Activated CD8-positive, alpha-beta memory T cell treated with anti-CD3 and anti-CD28 coated beads, Interleukin-2, amount 50 U/mL, for 4 hours (primary cell): ENCODE data around the gene CZIB.

Experiments used
- DNase-seq: peaks from one replicate; pipeline ENCODE4 v3.0.0-alpha.2; 2020

CZIB gene

GRCh38 chr1:53220171-53220961 lies at the start of gene CZIB:
Gene CZIB (minus strand): TSS chr1:53220634. CDS start chr1:53220575, 59 bp downstream.
- DNase-seq = peak; percentile 94

DNA sequence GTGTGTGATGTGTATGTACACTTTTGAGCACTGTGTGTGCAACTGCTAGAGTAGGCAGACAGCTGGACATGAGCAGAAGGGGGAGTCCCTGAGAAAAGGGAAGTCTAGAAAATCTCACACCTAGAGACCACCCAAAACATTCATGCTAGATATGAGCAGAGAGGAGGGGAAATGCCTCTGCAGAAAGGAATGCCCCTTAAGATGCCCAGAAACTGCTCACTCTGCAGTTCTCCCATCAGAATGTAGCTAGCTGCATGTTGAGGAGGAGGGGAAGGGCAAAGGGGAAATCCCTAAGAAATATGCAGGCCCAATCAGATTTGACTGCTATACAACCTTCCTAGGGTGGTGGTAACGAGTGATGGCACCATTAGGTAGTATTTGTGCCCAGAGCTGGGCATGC lies 49.7 kb upstream of the CZIB start:
- DNase-seq = no peak

GRCh38 chr1:53267761-53268160 lies 47.3 kb upstream of the CZIB start:
- DNase-seq = no peak

DNA sequence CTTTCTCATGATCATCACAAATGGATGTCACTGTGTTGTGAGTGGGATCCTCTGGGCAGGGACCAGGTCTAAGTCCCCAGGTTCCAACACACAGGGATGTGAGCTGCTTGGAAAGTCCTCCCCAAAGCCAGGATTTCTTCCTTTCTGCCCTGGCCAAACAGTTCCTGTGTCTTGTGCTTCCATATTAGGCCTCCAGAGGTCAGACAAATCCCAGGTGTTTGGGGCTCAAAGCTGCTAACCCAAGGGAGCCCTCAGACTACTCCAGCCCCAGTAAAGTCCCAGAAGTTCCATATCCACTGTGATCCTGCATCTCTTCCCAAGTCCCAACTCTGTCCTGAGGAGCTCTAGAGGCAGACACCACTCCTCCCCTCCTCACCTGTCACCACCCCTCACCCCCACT lies 45.6 kb upstream of the CZIB start:
- no peak for DNase-seq

DNA sequence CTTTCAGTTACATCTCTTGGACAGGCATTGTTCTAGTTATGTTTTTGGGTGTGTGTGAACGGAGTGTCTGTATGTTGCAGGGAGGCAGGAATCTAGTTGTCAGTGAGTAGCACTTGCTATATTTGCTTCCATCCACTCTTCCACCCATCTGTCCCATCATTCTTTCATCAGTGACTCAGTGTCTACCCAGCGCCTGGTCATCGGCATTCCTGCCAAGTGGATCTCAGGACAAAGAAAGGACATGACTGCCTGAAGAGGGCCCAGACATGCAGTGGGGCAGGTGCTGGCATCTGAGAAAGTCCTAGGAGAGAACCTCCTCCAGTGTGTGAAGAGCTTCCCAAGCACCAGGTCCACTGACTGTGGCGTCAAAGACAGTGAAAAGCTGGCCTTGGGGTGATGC lies 45.1 kb upstream of the CZIB start:
- no peak for DNase-seq

GRCh38 chr1:53264048-53264447 lies 43.6 kb upstream of the CZIB start:
- DNase-seq = no peak

- DNase-seq = no peak
Measured at GRCh38 chr1:53262000-53262399, 41.6 kb upstream of the CZIB start.

DNA sequence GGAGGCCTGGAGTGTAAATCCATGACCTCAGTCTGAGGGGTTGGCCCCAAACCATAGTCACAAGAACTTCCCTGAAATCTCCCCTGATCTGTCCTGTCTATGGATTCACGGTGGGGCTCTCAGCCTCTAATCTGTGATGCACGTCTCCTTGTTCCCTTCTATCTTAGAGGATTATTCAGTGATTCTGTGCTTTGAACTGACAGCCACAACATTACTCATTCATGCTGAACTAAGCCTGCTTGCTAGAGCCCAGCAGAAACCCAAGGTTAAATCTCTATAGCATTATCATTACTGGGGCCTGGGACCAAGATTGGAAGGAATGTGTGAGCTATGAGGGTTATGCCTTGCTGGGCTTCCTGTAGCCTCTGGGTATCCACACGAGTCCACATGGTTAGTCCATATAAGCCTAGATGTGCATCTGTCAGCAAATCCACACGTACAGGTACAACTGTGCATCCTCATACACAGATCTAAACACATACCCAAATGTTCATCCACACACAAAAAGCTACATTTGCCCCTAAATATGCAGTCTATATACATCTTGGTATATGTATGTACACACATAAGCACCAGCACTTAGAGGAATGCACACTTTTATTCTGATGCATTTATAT lies 40.3 kb upstream of the CZIB start:
- DNase-seq = no peak

GRCh38 chr1:53259932-53260331 lies 39.5 kb upstream of the CZIB start:
- no peak for DNase-seq

- no peak for DNase-seq
Measured at GRCh38 chr1:53258216-53258615, 37.8 kb upstream of the CZIB start.

- DNase-seq = no peak
Measured at GRCh38 chr1:53257454-53258081, 37.1 kb upstream of the CZIB start.

DNA sequence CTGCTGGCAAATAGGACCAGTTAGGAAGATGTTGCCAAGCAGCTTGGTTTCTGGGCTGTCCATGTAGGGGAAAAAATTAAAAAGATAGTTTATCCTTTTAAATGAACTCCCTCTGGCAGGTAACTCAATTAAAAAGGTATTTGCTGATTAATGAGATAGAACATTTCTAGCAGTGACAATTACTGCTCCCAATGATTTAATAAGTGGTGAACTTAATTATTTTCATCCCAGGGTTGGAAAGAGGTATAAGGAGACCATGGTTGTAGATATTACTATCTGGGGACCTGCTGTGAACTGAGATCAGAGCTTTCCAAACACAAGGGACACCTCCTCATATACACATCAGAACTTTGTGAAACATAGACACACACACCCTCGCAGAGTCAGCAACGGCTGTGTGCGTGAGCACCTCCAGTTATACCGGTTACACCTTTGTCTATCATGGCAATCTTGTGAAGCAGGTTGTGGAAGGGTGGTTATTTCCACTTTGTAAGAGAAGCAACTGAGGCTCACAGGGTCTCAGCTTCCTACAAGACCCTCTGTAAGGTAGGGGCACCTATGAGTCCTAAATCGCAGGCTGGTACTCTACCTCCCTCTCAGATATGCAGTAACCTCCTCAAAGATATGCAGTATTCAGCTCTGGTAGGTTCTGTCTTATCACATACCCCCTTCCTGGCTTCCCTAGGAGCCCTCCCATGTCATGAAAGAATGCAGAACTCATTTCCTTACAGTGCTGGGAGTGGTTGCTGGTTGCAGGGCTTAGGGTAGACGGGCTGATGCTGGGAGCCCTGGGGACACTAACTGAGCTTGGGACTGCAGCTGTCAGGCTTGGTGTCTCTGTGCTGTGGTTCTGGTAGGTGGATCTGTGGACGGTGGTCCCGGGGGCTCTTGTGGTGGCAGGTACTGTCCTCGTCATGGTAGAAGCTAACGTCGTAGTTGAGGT lies 36.3 kb upstream of the CZIB start:
- DNase-seq = no peak

DNA sequence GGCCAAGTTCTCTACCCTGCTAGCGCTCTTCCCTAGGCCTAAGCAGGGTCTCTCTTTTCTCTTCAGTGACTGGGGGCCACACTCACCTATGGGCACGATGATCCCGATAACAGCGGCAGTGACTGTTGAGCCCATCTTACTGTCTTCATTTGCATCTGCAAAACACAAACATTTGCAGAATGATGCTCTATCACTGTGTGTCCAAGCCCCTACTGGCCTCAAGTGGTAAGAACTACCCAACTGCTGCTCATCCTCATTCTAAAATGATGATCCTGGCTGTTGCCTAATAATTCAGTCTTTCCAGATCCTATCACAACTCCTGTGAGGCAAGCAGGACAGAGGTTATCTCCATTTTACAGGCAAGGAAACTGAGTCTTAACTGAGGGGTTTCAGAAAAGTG lies 34.6 kb upstream of the CZIB start:
- no peak for DNase-seq

- no peak for DNase-seq
Measured at GRCh38 chr1:53254011-53254640, 33.7 kb upstream of the CZIB start.

- DNase-seq = no peak
Measured at GRCh38 chr1:53250325-53250724, 29.9 kb upstream of the CZIB start.

DNA sequence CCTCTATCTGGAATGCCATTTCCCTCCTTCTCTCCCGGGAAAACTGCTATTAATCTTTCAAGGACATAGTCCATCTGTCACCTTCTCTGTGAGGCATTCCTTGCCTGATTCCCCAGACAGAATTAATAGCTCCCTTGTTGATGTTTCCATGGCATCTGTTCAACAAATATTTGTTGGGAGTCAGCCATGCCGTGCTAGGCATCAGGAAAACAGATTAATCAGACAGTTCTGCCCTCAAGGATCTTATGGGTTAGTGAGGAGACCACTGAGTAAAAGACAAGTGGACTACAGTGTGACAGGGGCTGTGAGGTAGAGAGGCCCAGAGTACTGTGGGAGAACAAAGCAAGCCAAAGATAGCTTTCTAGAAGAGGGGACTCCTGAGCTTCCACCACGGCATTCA lies 29.3 kb upstream of the CZIB start:
- DNase-seq = no peak

DNA sequence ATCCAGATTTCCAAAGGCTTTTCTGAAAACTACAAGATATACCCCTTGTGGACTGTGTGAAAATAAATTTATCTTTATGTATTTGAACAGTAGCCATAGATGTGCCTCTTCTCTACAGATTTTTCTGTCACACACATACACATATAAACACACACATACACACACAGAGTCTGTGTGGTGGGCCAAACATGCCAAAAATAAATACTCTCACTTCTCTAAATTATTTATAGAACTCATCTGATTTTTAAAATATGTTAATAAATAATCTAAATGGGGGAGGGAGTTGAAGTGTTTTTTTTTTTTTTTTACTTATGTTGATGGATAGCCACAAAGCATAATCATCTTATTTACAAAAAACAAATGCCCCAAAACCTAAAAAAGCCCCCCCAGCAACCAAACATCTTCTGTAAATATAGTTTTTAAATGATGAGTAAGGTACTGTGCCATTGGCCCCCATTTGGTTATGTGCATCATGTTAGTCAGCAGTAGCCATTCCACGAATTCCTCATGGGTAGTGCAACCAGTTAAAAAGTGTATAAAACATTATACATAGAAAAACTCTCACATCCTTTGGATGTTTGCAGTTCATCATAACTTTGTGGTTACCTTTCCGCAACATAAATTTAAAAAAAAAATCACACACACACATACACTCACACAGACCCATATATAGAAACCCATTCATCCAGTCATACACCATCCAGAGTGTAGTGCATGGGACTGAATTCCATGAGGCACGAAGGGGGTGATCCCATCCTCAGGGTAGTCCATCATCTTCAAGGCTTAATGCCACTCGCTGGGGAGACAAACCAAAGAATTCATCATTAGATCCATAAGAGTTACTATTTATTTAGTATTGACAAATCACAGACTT lies 26.1 kb upstream of the CZIB start:
- DNase-seq = no peak

DNA sequence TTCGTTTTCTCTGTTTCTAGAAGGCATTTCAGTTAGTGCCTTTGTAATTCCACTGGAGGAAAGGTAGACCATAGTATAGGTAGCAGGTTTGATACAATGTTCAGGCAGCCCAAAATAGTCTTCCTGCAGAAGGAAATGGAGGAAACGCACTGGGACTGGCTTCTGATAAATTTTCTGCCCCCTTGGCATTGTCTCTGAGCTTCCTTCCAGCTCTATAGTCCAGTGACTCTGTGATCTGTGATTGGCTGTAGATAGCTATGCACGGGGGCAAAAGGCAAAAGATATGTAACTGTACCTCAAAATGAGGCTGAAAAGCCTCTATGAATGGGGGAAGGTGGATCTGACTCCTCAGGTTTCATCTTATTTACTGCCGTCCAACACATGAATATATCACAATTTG lies 23.7 kb upstream of the CZIB start:
- DNase-seq = no peak

GRCh38 chr1:53242381-53242780 lies 21.9 kb upstream of the CZIB start:
- DNase-seq = no peak

- no peak for DNase-seq
Measured at GRCh38 chr1:53241828-53242227, 21.4 kb upstream of the CZIB start.
